GM13977 (cell line): Measurements from ENCODE around the gene MAGI2.

Experiments used
- DNase-seq: peaks from one replicate; pipeline ENCODE4 v3.0.0; 2012; ENCODE audit warnings: low spot score
- CTCF ChIP-seq: IDR thresholded peaks from 2 replicates; pipeline ENCODE4 v1.5.1; 2012; ENCODE audit warnings: mild to moderate bottlenecking, control low read depth; ENCODE audit not compliant: insufficient read depth; ENCODE audit errors: extremely low read depth, missing control alignments
- in situ Hi-C: fragments of 300-500 bp; cut with MboI; formaldehyde crosslinking; loops from one replicate; pipeline ENCODE4 v1.12.0; 2022; ENCODE audit warnings: low sequenced_read_pairs, low pct_unique_long_range_greater_than_20kb, mixed read lengths, inconsistent platforms; ENCODE audit not compliant: unreplicated experiment

MAGI2 gene

GRCh38 chr7:79312022-79312421 lies 141.4 kb downstream of the MAGI2 start:
- no peak for TF ChIP-seq CTCF
- no peak for DNase-seq
- in situ Hi-C loops: no loop called here

GRCh38 chr7:79308192-79308591 lies 145.3 kb downstream of the MAGI2 start:
- DNase-seq: no peak
- TF ChIP-seq CTCF: no peak
- in situ Hi-C loops: no loop called here

GRCh38 chr7:79307376-79307775 lies 146.1 kb downstream of the MAGI2 start:
- TF ChIP-seq CTCF: no peak
- no peak for DNase-seq
- in situ Hi-C loops: no loop called here

- TF ChIP-seq CTCF: no peak
- in situ Hi-C loops: no loop called here
- DNase-seq: no peak
Measured at GRCh38 chr7:79304711-79305110, 148.8 kb downstream of the MAGI2 start.

GRCh38 chr7:79302293-79302692 lies 151.2 kb downstream of the MAGI2 start:
- no peak for DNase-seq
- TF ChIP-seq CTCF: no peak
- in situ Hi-C loops: no loop called here

- TF ChIP-seq CTCF: no peak
- in situ Hi-C loops: no loop called here
- DNase-seq: no peak
Measured at GRCh38 chr7:79301419-79301818, 152.0 kb downstream of the MAGI2 start.

- no peak for DNase-seq
- in situ Hi-C loops: no loop called here
Measured at GRCh38 chr7:79300573-79300972, 152.9 kb downstream of the MAGI2 start.

More at GRCh38 chr7:79300573-79300972, 152.9 kb downstream of the MAGI2 start:
- TF ChIP-seq CTCF: no peak
